ENCODE measurements around the gene MRPL33. TPM values are rescaled to one million over a fixed set of nuclear protein-coding genes. Genes with fewer than 3 reads are reported as not detected.

The MRPL33 gene
- total and polyA plus RNA-seq, 2 of the 13 experiments (the other 11 are each of a cell fraction or from before 2014, with no cell fraction given) = 69.7 to 218 TPM

DNA sequence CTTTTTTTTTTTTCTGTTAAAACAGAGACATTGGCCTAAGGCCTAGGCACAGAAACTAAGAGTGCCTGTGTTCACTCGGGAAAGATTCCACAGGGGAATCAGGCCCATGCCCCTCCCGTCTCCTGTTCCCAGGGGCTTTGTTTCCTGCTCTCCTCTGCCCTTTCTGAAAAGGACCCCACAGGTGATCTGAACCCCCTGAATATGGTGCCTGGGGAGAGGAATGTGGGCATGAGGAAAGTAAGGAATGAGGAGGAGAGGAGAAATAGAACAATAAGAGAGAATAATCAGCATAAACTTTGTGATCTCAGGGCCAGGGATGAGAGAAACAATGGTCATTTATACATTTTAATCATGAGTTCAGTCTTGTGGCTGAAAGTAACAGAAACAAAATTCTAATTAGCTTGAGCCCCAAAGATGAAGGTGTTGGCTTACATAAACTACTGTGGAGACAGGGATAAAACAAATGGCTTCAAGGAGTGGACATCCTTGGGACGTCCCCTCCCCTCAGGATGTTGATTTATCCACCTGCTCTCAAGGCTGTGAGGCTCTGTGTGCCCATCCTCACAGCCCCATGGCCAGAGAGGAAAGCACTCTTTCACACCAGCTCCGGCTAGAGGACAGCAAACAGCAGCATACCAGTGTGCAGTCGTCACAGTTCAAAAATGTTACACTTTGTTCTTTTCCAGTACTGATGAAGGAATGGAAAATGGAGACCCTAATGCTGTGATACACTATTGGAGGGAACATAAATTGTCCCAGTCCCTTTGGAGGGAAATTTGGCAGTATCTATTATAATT is 46.4 kb upstream of the MRPL33 start (continued):
- TF ChIP-seq, protein P1, sequence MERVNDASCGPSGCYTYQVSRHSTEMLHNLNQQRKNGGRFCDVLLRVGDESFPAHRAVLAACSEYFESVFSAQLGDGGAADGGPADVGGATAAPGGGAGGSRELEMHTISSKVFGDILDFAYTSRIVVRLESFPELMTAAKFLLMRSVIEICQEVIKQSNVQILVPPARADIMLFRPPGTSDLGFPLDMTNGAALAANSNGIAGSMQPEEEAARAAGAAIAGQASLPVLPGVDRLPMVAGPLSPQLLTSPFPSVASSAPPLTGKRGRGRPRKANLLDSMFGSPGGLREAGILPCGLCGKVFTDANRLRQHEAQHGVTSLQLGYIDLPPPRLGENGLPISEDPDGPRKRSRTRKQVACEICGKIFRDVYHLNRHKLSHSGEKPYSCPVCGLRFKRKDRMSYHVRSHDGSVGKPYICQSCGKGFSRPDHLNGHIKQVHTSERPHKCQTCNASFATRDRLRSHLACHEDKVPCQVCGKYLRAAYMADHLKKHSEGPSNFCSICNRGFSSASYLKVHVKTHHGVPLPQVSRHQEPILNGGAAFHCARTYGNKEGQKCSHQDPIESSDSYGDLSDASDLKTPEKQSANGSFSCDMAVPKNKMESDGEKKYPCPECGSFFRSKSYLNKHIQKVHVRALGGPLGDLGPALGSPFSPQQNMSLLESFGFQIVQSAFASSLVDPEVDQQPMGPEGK (CRISPR knock-in tag; IDR thresholded peaks at IDR 0.05) = peak; percentile 63
- peak; percentile 43 for TF ChIP-seq STAG1 (CRISPR knock-in tag; IDR thresholded peaks at IDR 0.05)
- TF ChIP-seq, protein P2, sequence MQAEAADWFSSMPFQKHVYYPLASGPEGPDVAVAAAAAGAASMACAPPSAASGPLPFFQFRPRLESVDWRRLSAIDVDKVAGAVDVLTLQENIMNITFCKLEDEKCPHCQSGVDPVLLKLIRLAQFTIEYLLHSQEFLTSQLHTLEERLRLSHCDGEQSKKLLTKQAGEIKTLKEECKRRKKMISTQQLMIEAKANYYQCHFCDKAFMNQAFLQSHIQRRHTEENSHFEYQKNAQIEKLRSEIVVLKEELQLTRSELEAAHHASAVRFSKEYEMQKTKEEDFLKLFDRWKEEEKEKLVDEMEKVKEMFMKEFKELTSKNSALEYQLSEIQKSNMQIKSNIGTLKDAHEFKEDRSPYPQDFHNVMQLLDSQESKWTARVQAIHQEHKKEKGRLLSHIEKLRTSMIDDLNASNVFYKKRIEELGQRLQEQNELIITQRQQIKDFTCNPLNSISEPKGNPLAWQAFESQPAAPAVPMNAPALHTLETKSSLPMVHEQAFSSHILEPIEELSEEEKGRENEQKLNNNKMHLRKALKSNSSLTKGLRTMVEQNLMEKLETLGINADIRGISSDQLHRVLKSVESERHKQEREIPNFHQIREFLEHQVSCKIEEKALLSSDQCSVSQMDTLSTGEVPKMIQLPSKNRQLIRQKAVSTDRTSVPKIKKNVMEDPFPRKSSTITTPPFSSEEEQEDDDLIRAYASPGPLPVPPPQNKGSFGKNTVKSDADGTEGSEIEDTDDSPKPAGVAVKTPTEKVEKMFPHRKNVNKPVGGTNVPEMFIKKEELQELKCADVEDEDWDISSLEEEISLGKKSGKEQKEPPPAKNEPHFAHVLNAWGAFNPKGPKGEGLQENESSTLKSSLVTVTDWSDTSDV (CRISPR knock-in tag; IDR thresholded peaks at IDR 0.05) = no peak
- TF ChIP-seq ZNF343 (CRISPR knock-in tag; IDR thresholded peaks at IDR 0.05) = no peak
- TF ChIP-seq HNRNPUL1 (IDR thresholded peaks at IDR 0.05; ENCODE audit: low read depth, low read length) = no peak
- peak; percentile 67 for TF ChIP-seq THAP11 (CRISPR knock-in tag; IDR thresholded peaks at IDR 0.05)
- no peak for TF ChIP-seq BRCA1 (CRISPR knock-in tag; IDR thresholded peaks at IDR 0.05)
- no peak for TF ChIP-seq NFRKB (IDR thresholded peaks at IDR 0.05)
- no peak for TF ChIP-seq ZNF337 (CRISPR knock-in tag; IDR thresholded peaks at IDR 0.05; ENCODE audit: borderline replicate concordance, low read depth)
- no peak for TF ChIP-seq PCBP1 (IDR thresholded peaks at IDR 0.05; ENCODE audit: borderline replicate concordance, low read depth, low read length)
- TF ChIP-seq TBX2 (CRISPR knock-in tag; IDR thresholded peaks at IDR 0.05; ENCODE audit: borderline replicate concordance) = peak; percentile 80
- no peak for TF ChIP-seq TCF12 (IDR thresholded peaks at IDR 0.05)
- TF ChIP-seq TCF12 (CRISPR knock-in tag; IDR thresholded peaks at IDR 0.05) = no peak
- TF ChIP-seq SOX13 (IDR thresholded peaks at IDR 0.05) = no peak
- TF ChIP-seq SOX13 (CRISPR knock-in tag; conservative IDR thresholded peaks at IDR 0.05 in 1 of 2, IDR thresholded peaks at IDR 0.05 in 1 of 2) = peak in 1 of 2 experiments; percentile 75; a peak in 1 of 4 replicates
- no peak for TF ChIP-seq ZNF7 (CRISPR knock-in tag; IDR thresholded peaks at IDR 0.05)
- TF ChIP-seq MIER3 (CRISPR knock-in tag; IDR thresholded peaks at IDR 0.05; ENCODE audit: borderline replicate concordance) = 0 out of 2 replicates have a peak, but pooled peaks have one; percentile 65
- TF ChIP-seq SMARCC2 (IDR thresholded peaks at IDR 0.05) = no peak
- TF ChIP-seq TAF1 (CRISPR knock-in tag; IDR thresholded peaks at IDR 0.05) = no peak
- peak; percentile 55; the same call in 1 of the 2 replicates for TF ChIP-seq MEIS1 (CRISPR knock-in tag; IDR thresholded peaks at IDR 0.05; ENCODE audit: borderline replicate concordance)
- no peak for TF ChIP-seq ZNF883 (CRISPR knock-in tag; IDR thresholded peaks at IDR 0.05; ENCODE audit: not compliant biosample characterization)
- TF ChIP-seq, protein P3, sequence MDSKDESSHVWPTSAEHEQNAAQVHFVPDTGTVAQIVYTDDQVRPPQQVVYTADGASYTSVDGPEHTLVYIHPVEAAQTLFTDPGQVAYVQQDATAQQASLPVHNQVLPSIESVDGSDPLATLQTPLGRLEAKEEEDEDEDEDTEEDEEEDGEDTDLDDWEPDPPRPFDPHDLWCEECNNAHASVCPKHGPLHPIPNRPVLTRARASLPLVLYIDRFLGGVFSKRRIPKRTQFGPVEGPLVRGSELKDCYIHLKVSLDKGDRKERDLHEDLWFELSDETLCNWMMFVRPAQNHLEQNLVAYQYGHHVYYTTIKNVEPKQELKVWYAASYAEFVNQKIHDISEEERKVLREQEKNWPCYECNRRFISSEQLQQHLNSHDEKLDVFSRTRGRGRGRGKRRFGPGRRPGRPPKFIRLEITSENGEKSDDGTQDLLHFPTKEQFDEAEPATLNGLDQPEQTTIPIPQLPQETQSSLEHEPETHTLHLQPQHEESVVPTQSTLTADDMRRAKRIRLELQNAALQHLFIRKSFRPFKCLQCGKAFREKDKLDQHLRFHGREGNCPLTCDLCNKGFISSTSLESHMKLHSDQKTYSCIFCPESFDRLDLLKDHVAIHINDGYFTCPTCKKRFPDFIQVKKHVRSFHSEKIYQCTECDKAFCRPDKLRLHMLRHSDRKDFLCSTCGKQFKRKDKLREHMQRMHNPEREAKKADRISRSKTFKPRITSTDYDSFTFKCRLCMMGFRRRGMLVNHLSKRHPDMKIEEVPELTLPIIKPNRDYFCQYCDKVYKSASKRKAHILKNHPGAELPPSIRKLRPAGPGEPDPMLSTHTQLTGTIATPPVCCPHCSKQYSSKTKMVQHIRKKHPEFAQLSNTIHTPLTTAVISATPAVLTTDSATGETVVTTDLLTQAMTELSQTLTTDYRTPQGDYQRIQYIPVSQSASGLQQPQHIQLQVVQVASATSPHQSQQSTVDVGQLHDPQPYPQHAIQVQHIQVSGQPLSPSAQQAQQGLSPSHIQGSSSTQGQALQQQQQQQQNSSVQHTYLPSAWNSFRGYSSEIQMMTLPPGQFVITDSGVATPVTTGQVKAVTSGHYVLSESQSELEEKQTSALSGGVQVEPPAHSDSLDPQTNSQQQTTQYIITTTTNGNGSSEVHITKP (CRISPR knock-in tag; IDR thresholded peaks at IDR 0.05; ENCODE audit: low read depth) = no peak; the same call in 1 of the 2 replicates
